Rectal smooth muscle tissue (tissue), 1 donor: ENCODE measurements around the gene EFCAB5.
"Not testable (repeated sequence)": the region's sequence is repeated elsewhere in the genome, so short reads cannot be mapped to it uniquely, and the experiment has no call there.

Experiments used
- H3K27ac ChIP-seq: one replicate; pipeline ENCODE4 v1.7.0; 2013; ENCODE audit warnings: low read depth, low read length, inconsistent platforms
- H3K27me3 ChIP-seq: one replicate; pipeline ENCODE4 v1.7.0; 2013; ENCODE audit warnings: low read length; ENCODE audit not compliant: control insufficient read depth, insufficient read depth
- H3K36me3 ChIP-seq: one replicate; pipeline ENCODE4 v1.7.0; 2013; ENCODE audit warnings: low read length; ENCODE audit not compliant: control insufficient read depth, insufficient read depth
- H3K4me1 ChIP-seq: one replicate; pipeline ENCODE4 v1.7.0; 2013; ENCODE audit warnings: low read length; ENCODE audit not compliant: control insufficient read depth, insufficient read depth
- H3K4me3 ChIP-seq: one replicate; pipeline ENCODE4 v1.7.0; 2013; ENCODE audit warnings: low read length
- H3K9ac ChIP-seq: one replicate; pipeline ENCODE4 v1.7.0; 2013; ENCODE audit warnings: low read length

Gene EFCAB5

GRCh38 chr17:29948448-29949215, 7.2 kb downstream of the EFCAB5 start:
- no peak overlapping the region for H3K27ac ChIP-seq
- H3K9ac ChIP-seq = no peak overlapping the region
- H3K36me3 ChIP-seq = no peaks in the 10 kb centered on the region
- H3K4me3 ChIP-seq = no peak overlapping the region
- no peaks in the 10 kb centered on the region for H3K4me1 ChIP-seq
- no peaks in the 10 kb centered on the region for H3K27me3 ChIP-seq

DNA sequence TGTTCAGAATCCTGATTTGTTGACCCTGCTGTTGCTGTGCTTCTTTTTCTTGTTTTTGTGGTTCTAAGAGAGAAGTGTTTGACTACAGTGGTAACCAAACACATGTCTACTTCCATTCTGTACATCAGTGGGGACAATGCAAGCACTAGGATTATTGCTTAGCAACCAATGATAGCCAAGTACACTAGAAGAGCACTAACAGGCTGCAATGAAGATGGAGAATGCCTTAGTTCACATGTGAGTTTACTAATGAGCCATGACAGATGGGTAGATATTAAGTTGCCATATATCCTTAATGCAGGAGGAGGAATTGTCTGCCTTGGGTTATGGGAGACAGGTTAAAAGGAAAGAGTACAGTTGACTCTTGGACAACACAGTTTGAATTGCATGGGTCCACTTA, 8.3 kb downstream of the EFCAB5 start:
- H3K36me3 ChIP-seq = no peaks in the 10 kb centered on the region
- H3K9ac ChIP-seq = no peak overlapping the region
- no peak overlapping the region for H3K4me3 ChIP-seq
- no peaks in the 10 kb centered on the region for H3K4me1 ChIP-seq
- H3K27me3 ChIP-seq = no peaks in the 10 kb centered on the region
- no peak overlapping the region for H3K27ac ChIP-seq

DNA sequence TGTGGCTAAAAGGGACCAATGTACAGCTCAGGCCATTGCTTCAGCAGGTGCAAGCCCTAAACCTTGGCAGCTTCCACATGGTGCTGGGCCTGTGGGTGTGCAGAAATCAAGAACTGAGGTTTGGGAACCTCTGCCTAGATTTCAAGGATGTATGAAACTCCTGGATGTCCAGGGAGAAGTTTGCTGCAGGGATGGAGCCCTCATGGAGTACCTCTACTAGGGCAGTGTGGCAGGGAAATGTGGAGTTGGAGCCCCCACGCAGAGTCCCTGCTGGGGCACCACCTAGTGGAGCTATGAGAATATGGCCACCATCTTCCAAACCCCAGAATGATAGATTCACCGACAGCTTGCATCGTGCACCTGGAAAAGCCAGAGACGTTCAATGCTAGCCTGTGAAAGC, 13.0 kb downstream of the EFCAB5 start:
- Histone ChIP-seq H3K27me3 (no peaks in the 10 kb centered on the region), H3K9ac (no peak overlapping the region), H3K27ac (no peak overlapping the region), H3K4me3 (no peak overlapping the region), H3K4me1 (no peaks in the 10 kb centered on the region), H3K36me3 (no peaks in the 10 kb centered on the region)

DNA sequence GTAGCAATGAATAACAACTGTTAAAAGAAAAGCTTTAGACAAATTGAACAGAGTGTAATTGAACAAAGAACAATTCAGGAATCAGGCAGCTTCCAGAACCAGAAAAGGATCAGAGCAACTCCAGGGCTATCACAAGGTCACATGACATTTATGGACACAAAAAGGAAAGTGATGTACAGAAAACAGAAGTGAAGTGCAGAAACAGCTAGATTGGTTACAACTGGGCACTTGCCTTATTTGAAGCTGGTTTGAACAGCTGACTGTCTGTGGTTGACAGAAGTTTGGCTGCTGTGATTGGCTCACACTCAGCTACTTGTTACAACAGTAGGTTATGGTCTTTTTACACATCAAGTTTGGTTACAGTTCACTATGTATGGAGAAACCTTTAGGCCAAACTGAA, 14.8 kb downstream of the EFCAB5 start:
- no peak overlapping the region for H3K4me3 ChIP-seq
- no peaks in the 10 kb centered on the region for H3K27me3 ChIP-seq
- no peak overlapping the region for H3K27ac ChIP-seq
- H3K36me3 ChIP-seq = no peaks in the 10 kb centered on the region
- H3K9ac ChIP-seq = no peak overlapping the region
- no peaks in the 10 kb centered on the region for H3K4me1 ChIP-seq

GRCh38 chr17:29957488-29957887, 16.1 kb downstream of the EFCAB5 start:
- H3K27ac ChIP-seq, H3K4me3 ChIP-seq, H3K27me3 ChIP-seq, H3K4me1 ChIP-seq, H3K36me3 ChIP-seq, H3K9ac ChIP-seq: not testable (repeated sequence)

DNA sequence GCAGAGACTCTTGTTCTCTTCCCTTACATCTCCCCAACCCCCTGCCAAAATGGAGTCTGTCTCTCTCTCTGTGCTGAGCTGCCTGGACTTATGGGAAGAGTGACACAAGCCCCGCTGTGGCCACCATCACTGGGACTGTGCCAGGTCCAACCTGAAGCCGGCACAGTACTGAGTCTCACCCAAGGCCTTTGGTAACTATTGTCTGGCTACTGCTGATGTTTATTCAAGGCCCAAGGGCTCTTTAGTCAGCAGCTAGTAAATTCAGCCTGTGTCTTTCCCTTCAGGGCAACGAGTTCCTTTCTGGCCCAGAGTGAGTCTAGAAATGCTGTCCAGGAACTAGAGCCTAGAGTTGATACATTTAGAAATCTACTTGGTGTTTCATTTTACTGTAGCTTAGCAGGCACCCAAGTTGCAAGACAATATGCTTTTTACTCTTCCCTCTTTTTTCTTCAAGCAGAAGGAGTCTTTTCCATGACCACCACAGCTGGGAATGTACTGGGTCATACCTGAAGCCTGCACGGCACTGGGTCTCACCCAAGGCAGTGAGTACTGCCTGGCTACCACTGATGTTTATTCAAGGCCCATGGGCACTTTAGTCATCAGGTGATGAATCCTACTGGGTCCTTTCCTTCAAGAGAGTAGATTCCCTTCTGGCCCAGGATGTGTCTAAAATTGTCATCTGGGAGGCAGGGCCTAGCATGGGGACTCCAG, 17.7 kb downstream of the EFCAB5 start:
- H3K36me3 ChIP-seq = no peaks in the 10 kb centered on the region
- no peak overlapping the region for H3K27ac ChIP-seq
- no peak overlapping the region for H3K9ac ChIP-seq
- H3K27me3 ChIP-seq = no peaks in the 10 kb centered on the region
- no peaks in the 10 kb centered on the region for H3K4me1 ChIP-seq
- no peak overlapping the region for H3K4me3 ChIP-seq

GRCh38 chr17:29959658-29960337, 18.4 kb downstream of the EFCAB5 start:
- no peak overlapping the region for H3K4me3 ChIP-seq
- no peaks in the 10 kb centered on the region for H3K36me3 ChIP-seq
- no peak overlapping the region for H3K9ac ChIP-seq
- no peaks in the 10 kb centered on the region for H3K4me1 ChIP-seq
- no peak overlapping the region for H3K27ac ChIP-seq
- no peaks in the 10 kb centered on the region for H3K27me3 ChIP-seq

- Histone ChIP-seq H3K27ac (no peak overlapping the region), H3K4me3 (no peak overlapping the region), H3K9ac (no peak overlapping the region), H3K4me1 (no peaks in the 10 kb centered on the region), H3K36me3 (no peaks in the 10 kb centered on the region), H3K27me3 (no peaks in the 10 kb centered on the region)
Measured at GRCh38 chr17:29962656-29963055, 21.2 kb downstream of the EFCAB5 start.

GRCh38 chr17:29968271-29968670, 26.8 kb downstream of the EFCAB5 start:
- no peak overlapping the region for H3K4me3 ChIP-seq
- H3K9ac ChIP-seq = no peak overlapping the region
- peaks cover 2% of the 10 kb centered on the region for H3K27me3 ChIP-seq
- H3K36me3 ChIP-seq = no peaks in the 10 kb centered on the region
- H3K4me1 ChIP-seq = no peaks in the 10 kb centered on the region
- H3K27ac ChIP-seq = no peak overlapping the region

GRCh38 chr17:29972277-29972676, 30.8 kb downstream of the EFCAB5 start:
- Histone ChIP-seq H3K4me1 (no peaks in the 10 kb centered on the region), H3K27ac (no peak overlapping the region), H3K4me3 (no peak overlapping the region), H3K27me3 (peaks cover 2% of the 10 kb centered on the region), H3K36me3 (no peaks in the 10 kb centered on the region), H3K9ac (no peak overlapping the region)

- Histone ChIP-seq H3K27ac (no peak overlapping the region), H3K4me3 (no peak overlapping the region), H3K9ac (no peak overlapping the region), H3K4me1 (no peaks in the 10 kb centered on the region), H3K27me3 (peaks cover 2% of the 10 kb centered on the region), H3K36me3 (no peaks in the 10 kb centered on the region)
Measured at GRCh38 chr17:29973005-29973404, 31.6 kb downstream of the EFCAB5 start.

DNA sequence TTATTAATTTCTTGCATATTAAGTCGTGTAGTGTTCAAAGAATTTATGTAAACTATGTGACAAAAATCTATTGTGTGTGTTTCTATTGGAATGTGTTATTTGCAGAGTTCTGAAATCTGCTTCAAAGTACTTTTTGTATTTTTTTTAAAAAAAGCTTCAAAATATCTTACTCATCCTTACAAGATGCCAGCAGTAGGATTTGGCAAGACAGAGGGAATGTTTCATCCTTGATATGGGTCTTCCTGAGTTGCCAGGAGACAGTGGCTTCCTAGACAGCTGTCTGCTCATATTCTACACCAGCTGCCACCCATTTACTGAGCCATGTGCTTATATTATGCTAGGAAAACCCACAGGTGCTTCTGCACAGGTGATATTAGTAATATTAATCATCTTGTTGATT, 36.4 kb downstream of the EFCAB5 start:
- Histone ChIP-seq H3K9ac (no peak overlapping the region), H3K36me3 (no peaks in the 10 kb centered on the region), H3K27ac (no peak overlapping the region), H3K4me1 (no peaks in the 10 kb centered on the region), H3K27me3 (no peaks in the 10 kb centered on the region), H3K4me3 (no peak overlapping the region)
